HG03558 (cell line): ENCODE results near the gene TMCC2.
A peak's percentile ranks its signal among the peaks of the same experiment; 100 is the strongest.
"Not testable (repeated sequence)": the region's sequence is repeated elsewhere in the genome, so short reads cannot be mapped to it uniquely, and the experiment has no call there.

Source experiments
- ATAC-seq: cut with Tn5 transposase; IDR thresholded peaks from one replicate; pipeline ENCODE4 v1.9.1; 2021; ENCODE audit warnings: moderate number of reproducible peaks; ENCODE audit not compliant: unreplicated experiment; ENCODE audit errors: extremely low read depth

Gene TMCC2

GRCh38 chr1:205274041-205274691 is 46.4 kb downstream of the TMCC2 start:
- no peak for ATAC-seq

DNA sequence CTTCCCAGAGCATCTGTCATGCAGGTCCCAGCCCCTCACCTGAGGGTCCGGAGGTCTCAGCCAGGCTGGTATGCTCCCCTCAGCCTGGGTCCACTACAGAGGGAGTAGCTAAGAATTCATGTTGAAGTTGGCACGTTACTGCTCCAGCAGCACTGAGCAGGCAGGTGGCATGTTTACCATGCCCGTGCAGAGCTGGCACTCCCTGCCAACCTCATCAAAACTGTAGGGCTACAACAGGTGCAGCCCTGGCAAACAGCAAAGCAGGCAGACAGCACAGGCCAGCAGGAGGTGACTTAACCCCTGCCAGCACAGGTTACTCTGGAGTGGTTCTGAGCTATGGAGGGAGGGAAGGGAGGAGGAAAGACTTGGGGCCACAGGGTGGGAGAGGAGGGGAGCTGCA is 47.4 kb downstream of the TMCC2 start:
- no peak for ATAC-seq

DNA sequence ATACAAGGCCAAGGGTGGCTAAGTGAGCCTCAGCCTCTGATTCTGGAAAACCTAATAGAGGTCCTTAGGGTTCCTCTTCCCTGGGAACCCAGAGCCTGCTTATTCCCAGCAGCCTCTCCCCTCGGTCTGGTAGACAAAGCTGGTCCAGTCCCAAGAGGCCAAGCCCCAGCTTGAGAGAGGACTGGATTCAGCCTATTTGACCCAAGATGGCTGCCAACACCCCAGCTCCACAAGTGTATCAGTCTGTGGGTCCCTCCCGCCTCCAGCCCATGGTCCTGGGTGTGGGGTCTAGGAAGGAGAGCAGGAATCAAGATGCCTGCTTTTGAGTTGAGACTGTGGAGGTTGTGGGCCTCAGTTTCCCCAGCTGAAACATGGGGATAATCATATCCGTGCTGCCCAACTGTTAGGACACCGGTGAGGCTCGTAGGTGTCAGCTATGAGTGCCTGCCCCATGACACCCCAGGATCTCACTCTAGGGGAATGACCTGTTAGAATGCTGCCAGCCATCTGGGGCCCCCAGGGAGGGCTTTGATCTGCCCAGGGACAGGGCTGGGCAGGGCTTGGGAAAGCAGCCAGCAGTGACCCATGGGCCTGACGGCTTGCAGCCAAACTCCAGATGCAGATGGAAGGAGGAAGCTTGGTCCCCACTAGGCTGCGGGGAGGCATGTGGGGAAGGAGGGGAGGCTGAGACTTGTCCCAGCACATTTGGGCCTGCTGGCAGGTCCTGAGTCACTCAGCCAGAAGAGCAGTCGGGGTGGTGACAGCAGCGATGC is 48.4 kb downstream of the TMCC2 start:
- ATAC-seq, result no peak

DNA sequence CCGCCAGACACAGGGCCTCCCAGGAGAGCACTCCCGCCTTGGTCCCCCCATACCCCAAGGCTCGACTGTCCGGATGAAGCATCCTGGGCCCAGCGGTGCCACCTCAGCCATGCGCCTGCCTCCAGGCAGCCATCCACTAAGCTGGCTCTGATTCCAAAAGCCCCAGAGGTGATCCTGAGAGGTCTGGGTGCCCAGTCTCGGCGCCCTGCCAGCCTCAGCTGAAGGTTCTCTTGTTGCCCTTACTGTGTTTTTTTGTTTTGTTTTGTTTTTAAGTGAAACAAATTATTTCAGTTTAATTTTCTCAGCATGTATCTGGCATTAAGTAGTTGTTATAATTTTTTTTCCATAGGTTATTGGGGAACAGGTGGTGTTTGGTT is 48.9 kb downstream of the TMCC2 start:
- ATAC-seq, result no peak

GRCh38 chr1:205279986-205280385 is 52.2 kb downstream of the TMCC2 start:
- ATAC-seq, result no peak

- not testable (repeated sequence) for ATAC-seq
These were observed 53.1 kb downstream of the TMCC2 start for GRCh38 chr1:205280666-205281395.

- no peak for ATAC-seq
These were observed 55.8 kb downstream of the TMCC2 start for GRCh38 chr1:205283270-205284147.

DNA sequence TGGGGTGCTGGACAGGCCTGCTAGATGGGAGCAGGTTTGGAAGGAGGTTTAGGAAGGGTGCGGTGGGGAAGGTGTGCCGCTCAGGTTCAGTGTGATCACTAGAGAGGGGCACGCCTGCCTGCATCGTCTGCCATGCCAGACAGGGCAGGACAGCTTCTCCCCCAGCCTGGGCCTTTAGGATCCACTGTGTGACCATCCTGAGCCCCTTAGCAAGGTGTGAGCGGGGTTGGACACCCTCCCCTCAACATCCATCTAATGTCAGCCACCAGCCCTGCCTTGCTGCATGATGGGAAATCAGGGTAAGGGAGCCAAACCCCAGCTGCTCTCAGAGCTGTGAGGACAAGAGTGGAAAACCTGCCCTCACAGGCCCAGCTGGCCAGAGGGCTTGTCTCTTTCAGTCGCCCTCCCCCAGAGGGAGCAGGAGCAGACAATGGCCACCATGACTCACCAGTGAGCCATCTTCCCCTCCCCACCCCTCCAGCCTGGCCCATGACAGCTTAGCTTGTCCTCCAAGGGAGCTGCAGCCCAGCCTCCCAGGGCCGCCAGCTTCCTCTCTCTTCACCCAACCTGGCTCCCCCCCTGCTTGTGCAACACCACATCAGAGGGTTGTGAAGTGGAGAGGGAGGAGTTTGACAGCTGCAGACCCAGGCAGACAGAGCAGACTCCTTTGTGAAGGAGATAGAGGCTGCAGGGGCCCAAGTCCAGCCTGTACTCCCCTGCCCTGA is 56.8 kb downstream of the TMCC2 start:
- ATAC-seq, result no peak

DNA sequence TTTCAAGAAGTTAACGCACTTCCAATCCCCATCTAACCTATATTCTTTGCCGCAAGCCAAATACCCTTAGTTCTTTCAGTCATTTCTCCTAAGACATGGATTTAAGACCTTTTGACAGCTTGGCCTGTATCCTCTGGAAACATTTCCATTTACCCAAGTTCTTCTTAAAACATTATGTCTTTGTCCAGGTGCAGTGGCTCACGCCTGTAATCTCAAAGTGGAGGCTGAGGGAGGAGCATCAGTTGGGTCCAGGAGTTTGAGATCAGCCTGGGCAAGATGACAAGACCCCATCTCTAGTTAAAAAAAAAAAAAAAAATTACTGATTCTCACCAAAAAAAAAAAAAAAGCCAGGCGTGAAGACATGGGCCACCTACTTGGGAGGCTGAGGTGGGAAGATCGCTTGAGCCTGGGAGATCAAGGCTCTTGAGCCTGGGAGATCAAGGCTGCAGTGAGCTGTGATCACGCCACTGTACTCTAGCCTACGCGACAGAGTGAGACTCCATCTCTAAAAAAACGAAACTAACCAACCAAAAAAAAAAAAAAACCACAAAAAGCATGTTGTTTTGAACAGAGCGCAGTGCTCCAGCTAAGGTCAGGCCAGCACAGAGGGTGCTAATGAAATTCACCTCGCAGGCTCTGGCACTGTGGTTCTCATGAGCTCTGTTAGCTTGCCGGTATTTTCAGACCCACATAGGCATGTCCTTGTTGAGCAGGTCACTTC is 57.8 kb downstream of the TMCC2 start:
- ATAC-seq, result peak; percentile 40

DNA sequence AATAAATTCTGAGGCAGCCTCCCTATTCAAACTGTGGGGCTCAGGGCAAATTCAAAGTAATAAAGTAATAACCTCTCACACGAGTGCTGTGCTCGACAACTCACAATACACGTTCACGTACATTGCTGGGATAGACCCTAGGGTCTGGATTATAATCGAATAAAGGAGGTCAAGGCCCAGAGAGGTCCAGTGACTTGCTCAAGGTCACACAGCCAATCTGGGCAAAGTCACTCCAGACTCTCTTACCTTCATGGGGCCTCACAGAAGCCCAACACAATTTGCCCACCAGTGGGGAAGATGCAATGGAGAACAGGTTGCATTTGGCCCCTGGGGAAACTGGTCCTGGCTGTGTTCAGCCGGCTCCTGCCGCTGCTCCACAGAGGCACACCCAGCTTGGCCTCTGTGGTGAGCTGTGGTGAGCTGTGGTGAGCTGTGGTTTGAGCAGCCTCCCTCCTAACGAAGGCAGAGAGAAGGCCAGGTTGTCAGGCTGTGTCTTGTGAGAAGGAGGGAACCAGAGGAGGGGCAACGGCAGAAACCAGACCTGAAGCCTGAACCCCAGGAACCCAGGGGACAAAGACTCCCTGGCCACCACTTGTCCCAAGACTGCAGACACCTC is 58.7 kb downstream of the TMCC2 start:
- ATAC-seq, result no peak

DNA sequence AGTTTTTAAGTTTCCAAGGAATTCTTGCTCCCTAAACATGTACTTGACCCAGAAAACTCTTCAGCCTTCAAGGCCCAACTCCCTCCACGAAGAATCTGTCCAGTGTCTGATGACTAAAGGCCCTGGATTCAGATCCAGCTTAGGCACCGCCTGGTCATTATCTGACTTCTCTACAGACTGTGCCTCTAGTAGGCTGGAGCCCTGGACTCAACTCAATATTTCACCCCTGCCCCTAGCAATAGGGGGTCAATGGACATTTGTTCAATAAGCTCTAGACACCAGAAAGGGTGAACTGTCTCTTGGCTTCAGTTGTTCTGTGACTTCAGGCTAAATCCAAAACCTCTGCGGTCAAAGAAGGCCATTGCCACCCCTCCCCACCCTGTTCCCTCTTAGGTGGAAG is 59.3 kb downstream of the TMCC2 start:
- no peak for ATAC-seq

DNA sequence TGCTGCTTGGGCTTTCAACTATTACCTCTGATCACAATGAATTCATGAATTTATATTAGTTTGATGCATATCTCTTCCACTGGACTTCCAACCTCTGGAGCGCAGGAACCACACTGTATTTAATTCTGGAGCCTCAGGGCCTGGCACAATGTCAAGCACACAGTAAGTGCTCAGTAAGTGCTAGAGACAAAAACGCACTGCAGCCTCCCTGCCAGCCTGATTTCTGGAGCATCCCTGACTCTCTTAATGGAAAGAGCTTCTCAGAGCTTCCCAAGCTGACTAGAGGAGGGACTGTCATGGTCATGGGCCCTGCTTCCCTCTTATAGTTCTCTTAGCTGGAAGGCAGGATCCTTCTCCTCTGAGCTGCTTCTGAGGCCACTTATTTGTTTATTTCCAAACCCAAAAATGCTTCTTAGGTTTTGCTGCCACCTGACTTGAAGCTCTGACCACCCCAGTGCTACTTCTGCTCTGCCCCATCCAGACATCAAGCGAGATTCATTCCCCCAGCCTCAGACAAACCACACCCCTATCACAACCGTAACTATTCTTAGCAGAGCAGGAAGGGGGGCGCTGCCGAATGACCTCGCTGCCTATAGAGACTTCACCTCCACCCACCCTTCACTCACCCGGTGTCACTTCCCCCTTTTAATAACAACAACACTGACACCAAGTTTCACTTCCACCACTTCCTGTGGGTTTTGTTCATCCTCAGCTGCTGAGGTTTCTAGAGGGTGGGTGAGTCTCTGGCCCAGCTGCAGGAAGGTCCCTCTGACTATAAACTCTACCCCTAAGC is 60.2 kb downstream of the TMCC2 start:
- ATAC-seq, result peak; percentile 49

- no peak for ATAC-seq
These were observed 63.9 kb downstream of the TMCC2 start for GRCh38 chr1:205291596-205291995.

DNA sequence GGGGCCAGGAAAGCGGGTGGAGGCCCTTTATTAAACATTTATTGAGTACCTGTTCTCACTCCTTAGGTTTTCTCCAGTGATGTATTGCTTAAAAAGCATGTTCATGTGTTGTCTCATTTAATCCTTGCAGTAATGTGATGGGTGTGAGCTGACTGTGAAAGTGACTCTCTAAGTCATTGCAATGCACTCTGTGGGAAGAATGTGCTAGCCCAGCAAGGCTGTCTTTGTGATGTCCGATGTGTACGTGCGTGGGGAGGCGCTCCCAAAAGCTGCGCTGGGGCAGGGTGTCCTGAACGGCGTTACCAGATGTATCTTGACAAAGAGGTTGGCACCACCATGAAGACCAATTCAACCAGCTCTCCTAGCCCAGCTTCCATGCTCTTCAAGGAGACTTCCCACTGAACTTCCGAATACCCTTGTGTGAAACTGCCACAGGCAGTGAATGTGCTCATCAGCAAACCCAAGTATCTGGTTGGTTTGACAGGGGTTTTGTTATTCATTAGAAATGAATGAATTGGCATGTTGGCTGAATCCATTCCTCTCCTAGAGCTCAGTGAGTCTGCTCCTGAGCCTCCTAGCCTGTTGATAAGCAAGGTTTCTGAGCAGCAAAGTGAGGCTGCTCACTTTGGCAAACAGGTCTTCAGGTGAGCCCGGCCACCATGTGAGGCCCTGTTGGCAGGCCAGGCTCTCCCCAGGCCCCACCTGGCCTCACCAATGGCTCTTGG is 65.8 kb downstream of the TMCC2 start:
- no peak for ATAC-seq

DNA sequence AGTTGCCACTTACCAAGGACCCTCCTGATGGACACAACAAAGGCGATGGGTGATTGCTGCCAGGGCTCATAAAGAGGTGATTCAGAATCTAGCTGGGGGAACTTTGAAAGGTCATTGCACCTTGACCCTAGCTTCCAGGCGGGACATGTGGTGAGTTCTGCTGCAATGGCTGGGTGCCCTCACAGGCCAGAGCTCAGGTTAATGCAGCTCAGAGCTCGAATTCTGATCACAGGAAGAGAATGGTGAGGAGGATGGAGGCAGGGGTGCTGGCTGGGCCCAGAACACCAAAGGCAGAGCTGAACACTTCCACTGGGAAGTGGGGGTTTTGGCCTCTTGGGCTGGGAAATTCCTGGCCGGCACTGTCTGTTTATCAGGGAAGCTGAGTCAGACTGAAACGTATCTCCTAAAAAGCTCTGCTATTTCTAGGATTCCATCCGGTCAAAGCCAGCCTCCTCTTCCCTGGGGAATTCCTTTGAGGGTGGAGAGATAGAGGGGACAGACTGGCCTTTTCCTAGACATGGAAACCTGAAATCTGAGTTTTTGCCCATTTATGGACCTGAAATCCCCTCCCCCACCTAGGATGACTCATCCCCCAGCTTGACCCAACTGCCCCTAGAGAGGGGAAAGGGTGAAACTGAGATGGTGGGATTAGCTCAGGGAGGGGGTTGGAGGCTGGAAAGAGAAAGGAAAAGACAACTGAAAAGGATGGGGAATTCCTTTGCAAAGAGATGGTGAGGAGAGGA is 66.6 kb downstream of the TMCC2 start:
- ATAC-seq, result no peak

- no peak for ATAC-seq
These were observed 67.2 kb downstream of the TMCC2 start for GRCh38 chr1:205294934-205295333.

- no peak for ATAC-seq
These were observed 68.4 kb downstream of the TMCC2 start for GRCh38 chr1:205296154-205296553.
